Kidney capillary endothelial cell (primary cell): ENCODE results near the gene DENND1A.
"Not testable (repeated sequence)": the region's sequence is repeated elsewhere in the genome, so short reads cannot be mapped to it uniquely, and the experiment has no call there.

Source experiments
- DNase-seq: peaks from one replicate; pipeline ENCODE4 v3.0.0-alpha.2; 2018; ENCODE audit warnings: low spot score

The DENND1A gene

DNA sequence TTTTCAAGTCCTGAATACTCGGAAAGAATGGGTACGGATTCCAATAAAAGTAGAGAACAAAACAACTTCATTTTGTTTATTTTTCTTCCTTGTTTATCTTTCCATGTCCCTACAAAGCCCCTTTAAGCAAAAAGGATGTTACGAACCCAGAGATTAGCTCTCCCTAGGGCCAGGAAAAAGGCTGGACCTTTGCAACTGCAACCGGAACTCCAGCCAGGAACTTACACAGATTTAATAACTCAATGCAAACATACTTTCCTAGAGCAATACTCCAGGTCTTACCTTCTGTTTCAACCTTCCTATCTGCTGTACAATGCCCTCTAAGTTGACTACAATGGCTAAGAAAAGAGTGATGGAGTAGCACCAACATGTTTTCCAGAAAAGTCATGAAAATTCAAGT, 7.0 kb downstream of the DENND1A start:
- DNase-seq: no peak

- no peak for DNase-seq
Measured at GRCh38 chr9:123922431-123922830, 7.5 kb downstream of the DENND1A start.

DNA sequence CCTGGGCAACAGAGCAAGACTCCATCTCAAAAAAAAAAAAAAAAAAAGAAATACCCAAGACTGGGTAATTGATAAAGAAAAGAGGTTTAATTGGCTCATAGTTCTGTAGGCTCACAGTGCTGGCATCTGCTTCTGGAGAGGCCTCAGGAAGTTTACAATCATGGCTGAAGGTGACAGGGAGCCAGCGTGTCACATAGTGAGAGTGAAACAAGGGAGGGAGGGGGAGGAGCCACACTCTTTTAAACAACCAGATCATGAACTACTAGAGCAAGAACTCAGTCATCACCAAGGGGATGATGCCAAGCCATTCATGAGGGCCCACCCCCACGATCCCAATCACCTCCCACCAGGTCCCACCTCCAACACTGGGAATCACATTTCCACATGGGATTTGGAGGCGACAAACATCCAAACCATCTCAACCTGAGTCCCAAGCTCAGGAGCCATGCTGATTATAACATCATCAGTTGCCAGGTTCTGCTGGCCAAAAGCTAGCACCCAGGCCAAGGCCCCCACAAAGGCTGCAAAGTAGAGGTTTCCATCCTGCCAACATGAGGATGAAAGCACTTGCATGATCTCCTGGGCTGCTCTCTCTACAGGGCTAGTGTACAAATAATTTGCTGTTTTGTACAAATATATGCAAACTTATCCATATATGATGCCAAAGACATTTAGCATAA, 15.3 kb downstream of the DENND1A start:
- DNase-seq: no peak

DNA sequence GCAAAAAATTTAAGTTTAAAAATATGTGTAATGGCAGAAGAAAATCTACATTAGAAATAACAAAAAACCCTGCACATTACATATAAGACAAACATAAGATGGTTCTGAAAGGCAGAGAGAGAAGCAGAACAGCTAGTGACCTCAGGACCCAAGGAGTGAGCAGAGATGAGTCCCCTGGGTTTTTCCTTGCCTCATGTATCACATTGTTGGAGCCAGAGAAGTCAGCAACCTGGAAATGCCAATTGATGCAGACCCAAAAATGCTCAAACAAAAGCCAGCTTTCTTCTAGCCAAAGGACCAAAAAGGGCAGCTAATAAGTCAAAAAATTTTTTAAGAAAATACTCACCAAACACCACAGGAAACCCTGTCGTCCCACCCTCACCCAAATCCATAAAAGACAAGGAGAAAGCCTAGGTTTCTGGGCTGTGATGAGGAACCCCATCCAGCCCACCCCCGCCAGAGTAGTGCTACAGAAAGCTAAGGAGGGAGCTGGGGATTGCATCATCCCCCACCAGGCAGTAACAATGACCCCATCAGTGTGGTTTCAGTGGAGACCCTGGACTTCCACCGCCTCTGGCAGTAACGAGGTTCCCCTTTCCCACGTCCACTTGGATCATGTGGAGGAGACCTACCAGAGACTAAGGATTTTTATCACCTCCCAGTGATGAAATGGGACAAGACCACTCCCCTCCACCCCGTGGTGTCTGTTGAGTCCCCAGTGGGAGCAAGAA, 17.6 kb downstream of the DENND1A start:
- no peak for DNase-seq

DNA sequence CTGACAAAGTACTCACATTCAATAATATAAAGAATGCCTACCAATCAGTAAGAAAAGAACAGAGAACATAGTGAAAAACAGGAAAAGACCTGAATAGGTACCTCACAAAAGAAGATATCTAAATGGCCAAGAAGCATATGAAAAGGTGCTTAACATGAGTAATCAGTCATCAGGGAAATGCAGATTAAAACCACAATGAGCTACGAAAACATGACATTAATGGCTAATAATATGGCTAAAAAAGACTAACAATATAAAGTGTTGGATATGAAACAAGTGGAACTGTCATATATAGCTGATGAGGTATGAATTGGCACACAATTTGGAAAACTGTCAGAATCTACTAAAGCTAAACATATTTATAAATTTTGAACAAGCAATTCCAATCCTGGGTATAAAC, 18.9 kb downstream of the DENND1A start:
- no peak for DNase-seq

- not testable (repeated sequence) for DNase-seq
Measured at GRCh38 chr9:123909192-123909591, 20.7 kb downstream of the DENND1A start.

GRCh38 chr9:123903550-123903949, 26.4 kb downstream of the DENND1A start:
- DNase-seq: not testable (repeated sequence)

- DNase-seq: no peak
Measured at GRCh38 chr9:123894822-123895221, 35.1 kb downstream of the DENND1A start.

DNA sequence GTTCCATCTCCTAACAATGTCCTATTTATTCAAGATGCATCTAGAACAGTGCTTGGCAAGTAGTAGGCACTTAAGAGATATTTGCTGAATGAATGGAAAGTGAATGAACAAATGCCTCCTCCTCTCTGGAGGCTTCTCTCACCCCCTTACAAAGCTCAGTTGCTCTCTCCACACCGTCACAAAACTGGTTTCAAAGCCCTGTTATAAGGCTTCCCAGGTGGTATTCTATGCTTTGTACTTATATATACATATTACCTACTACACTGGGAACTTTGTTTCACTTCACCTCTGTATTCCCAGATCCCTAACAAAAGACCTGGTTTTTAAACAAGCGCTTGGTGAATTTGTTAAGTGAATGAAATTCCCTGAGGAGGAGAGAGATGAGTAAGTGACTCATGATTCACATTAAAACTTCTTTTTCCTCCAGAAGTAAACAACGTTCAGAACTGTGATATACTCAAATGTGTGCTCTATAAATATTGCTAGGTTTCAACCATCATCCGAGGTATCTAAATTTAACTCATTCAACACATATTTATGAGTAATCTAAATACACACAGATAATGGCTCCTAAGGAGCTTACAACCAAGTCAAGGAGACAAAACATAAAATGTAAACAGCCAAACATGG, 36.0 kb downstream of the DENND1A start:
- no peak for DNase-seq

- no peak for DNase-seq
Measured at GRCh38 chr9:123893115-123893514, 36.8 kb downstream of the DENND1A start.

GRCh38 chr9:123887837-123888236, 42.1 kb downstream of the DENND1A start:
- DNase-seq: no peak

DNA sequence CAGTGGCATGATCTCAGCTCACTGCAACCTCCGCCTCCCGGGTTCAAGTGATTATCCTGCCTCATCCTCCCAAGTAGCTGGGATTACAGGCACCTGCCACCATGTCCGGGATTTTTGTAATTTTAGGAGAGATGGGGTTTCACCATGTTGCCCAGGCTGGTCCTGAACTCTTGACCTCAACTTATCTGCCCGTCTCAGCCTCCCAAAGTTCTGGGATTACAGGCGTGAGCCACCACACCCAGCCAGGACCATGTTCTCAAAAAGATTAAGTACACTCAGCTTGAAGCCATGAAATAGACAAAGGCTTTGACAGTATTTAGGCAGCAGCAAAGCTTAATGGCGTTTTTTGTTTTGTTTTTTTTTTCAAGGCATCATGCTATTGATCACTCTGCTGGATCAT, 44.1 kb downstream of the DENND1A start:
- not testable (repeated sequence) for DNase-seq

GRCh38 chr9:123883634-123884033, 46.3 kb downstream of the DENND1A start:
- DNase-seq: no peak

- DNase-seq: no peak
Measured at GRCh38 chr9:123881604-123882003, 48.3 kb downstream of the DENND1A start.

GRCh38 chr9:123880420-123880819, 49.5 kb downstream of the DENND1A start:
- no peak for DNase-seq

DNA sequence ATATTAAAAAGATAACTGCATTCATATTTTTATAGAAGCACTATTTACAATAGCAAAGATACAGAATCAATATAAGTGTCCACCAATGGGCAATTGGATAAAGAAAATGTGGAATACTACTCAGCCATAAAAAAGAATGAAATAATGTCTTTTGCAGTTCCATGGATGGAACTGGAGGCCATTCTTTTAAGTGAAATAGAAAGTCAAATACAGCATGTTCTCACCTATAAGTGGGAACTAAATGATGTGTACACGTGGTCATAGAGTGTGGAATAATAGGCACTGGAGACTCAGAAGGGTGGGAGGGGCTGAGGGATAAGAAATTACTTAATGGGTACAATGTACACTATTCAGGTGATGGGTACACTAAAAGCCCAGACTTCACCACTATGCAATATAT, 53.2 kb downstream of the DENND1A start:
- DNase-seq: no peak

DNA sequence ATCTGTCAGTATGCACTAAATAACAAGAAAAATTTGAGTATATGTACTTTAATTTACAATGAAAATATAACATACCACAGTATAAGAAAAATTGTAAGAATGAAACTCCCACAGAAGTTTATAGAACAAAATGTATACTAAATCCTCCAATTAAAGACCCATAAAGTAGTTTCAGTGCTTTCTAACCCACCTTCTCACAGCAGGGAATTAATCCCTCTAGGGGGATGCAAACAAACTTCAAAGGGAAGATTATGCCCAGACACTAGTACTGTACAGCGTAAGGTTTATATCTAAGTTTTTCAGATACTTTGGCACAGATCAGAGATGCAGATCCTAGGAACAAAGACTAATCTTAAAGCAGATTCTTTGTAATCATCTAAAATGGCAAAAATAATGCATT, 57.2 kb downstream of the DENND1A start:
- DNase-seq: no peak

GRCh38 chr9:123871781-123872180, 58.1 kb downstream of the DENND1A start:
- DNase-seq: no peak

DNA sequence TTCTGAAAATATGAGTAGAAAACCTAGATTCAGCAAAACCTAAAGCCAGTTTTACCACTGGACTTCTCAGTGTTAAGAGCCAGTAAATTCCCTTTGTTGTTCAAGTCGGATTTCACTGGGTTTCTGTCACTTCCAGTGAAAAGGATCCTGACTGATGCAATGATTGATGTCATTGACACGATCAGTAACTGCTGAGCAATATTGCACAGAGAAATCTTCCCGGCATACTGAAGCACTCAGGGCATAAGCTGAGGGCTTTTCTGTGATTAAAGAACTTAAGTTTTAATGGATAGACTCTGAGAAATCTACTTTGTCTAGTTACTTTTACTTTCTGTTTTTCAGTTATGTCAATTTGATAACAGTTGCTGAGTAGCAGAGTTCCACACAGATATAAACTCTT, 61.9 kb downstream of the DENND1A start:
- DNase-seq: no peak

DNA sequence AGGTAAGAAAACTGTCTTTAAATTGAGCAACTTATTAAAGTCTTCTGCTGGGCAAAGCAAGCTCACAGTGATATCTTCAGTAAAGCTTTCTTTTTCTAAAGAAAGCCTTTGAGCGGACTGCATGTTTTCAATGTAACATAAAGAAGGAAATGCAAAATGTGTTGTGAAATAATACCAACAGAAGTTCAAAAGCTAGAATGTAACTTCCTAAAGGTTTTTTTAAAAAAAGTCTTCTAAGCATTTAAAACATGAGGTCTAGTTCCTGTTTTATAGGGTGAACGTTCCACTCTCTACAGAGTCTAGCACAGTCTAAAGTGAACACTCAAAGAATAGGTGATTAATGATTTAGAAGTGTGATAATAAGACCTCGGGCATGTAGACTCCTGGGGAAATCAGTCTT, 62.9 kb downstream of the DENND1A start:
- DNase-seq: no peak

DNA sequence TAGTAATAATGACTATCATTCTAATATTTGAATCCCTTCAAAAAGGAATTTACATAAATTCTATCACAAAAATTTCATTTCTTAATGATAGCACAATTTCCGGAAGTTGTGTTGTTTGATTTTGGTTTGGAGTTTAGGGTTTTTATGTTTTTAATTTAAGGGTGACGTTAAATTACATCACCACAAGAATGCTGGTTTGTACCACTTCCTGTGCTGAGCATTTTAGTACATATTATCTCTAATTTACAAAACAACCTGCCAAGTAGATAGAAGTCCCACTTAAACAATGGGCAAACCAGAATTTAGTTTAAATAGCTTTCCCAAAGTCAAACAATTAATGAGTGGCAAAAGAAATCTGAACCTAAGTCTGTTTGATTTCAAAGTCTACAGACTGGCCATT, 63.4 kb downstream of the DENND1A start:
- DNase-seq: no peak

GRCh38 chr9:123865226-123866000, 64.5 kb downstream of the DENND1A start:
- DNase-seq: no peak

DNA sequence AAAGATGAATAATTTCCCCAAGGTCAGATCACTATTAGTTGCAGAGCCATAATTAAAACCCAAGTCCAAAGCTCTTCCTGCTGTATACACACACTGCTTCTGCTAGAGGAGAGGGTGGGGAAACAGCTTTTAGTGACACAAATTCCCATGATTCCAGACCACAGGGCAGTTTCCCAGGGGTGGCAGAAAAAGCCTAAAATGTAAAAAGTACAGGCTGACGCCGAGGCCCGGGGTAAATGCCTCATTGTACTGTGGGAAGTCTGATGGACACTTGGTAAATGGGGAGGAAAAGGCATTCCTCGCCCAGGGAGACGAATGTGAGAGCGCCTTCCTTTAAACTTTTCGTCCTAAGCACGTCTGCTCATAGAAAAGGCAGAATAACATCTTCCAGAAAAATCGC, 65.7 kb downstream of the DENND1A start:
- no peak for DNase-seq
